NCI-H2107 treated with DMSO at 0.1 percent for 48 hours (cell line): ENCODE data around the gene TUBB2B.

Source experiments
- DNase-seq: peaks from one replicate; lab custom pipeline; 2025; ENCODE audit not compliant: unreplicated experiment; lab: John Stamatoyannopoulos, UW

Gene TUBB2B

DNA sequence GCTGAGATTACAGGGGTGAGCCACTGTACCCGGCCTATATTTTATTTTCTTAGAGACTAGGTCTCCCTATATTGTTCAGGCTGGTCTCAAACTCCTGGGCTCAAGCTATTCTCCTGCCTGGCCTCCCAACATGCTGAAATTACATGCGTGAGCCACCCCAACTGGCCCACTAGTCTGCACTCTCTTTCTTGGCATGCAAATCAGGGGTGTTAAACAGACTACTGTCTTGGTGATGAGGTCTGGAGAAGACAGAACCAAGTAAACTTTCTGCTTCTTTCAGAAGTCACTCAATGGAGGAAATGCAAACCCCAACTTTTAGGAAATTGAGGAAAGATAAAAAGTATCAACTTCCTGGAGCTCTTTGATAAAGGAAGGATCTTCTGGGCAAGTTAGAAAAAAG lies 8.0 kb upstream of the TUBB2B start:
- DNase-seq, result no peak

DNA sequence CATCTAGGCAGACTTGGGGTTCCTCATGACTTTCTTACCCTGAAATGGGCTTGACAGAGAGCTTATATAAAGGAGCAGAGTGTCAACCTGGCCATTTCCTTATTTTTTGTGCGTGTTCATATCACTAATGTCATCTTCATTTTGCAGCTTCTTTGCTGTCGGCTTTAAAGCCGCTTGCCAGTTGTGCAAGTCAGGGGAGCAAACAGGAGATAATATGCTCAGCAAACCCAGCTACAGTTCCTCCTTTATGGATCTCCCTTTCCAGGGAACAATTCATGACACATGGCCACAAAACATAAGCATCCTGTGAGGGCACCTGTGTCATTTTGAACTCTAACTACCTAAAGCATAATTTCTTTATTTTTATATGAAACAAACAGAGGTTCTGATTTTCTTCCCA lies 6.5 kb upstream of the TUBB2B start:
- DNase-seq, result no peak

DNA sequence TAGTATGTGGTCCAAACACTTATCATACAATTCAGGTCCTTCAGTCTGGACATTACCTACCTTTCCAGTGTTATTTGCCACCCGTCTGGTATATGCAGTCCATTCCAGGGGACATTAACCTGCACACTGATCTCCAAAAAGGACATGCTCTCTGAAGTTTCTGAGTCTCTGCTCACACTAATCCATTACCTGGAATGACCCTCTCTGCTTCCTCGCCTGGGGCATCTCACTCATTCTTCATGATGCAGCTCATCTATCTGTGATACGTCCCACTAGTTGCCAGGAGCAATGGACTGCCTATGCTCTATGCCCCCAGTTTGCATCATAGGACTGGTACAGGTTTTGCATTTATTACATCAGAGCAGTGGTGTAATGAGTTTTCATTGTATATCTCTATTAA lies 5.9 kb upstream of the TUBB2B start:
- no peak for DNase-seq

DNA sequence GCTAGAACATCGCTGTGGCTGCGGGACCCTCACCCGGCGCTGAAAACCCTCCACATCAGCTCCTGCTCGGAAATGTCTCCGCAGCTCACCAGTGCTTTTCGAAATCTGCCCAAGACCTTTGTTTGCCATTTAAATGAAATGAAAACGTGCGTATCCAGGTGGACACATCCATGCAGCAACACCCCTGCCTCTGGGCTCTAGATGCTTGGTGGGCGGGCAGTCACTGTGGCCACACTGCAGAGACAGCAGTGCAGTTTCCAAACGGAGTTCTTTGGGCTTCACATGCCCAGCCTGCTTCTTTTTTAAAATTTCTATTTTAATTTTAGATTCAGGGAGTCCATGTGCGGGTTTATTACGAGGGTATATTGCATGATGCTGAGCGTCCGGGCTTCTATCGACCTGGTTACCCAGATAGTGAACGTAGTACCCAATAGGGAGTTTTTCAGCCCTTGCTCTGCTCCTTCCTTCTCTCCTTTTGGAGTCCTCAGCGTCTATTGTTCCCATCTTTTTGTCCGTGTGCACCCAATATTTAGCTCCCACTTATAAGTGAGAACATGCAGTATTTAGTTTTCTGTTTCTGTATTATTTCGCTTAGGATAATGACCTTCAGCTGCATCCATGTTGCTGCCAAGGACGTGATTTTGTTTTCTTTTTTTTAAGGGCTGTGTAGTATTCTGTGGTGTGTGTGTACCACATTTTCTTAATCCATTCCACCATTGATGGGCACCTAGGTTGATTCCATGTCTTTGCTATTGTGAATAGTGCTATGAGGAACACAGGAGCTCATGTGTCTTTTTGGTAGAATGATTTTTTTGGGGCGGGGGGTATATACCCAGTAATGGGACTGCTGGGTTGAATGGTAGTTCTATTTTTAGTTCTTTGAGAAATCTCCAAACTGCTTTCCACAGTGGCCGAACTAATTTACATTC lies 4.8 kb upstream of the TUBB2B start:
- DNase-seq, result no peak

DNA sequence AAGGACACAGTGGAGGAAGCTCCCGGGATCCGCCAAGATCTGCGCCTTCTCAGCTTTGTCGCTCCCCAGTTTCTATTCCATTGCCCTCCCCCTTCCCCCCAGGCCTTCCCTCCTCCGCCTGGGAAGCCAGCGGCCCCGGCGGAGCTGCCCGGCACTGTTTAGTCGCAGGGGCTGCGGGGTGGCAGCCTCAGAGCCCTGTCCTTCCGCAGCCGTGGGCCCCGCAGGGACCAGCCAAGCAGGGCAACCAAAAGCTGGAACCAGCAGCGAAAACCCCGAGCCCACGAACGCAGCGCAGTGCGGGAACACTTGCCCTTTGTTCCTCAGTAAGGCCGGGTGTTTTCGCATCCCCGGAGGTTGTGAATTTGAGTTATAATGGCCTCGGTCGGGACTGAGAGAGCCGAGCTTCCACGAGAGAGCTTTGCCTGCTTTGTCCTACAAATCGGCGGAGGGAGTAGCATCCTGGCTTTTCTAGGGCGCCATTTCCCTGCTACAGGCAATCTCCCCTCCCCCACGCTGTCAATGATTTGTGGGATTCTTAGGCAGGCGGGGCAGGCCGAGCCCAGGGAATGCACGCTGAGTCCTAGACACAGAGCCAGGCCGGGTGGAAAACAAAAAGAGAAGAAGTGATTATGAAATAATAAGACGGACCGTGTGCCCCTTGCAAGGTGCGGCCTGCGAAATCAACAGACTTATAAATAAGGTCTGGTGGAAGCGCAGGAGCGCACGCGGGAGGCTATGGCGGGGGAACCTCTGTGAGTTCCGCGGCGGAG lies 4.0 kb upstream of the TUBB2B start:
- peak; percentile 86 for DNase-seq

DNA sequence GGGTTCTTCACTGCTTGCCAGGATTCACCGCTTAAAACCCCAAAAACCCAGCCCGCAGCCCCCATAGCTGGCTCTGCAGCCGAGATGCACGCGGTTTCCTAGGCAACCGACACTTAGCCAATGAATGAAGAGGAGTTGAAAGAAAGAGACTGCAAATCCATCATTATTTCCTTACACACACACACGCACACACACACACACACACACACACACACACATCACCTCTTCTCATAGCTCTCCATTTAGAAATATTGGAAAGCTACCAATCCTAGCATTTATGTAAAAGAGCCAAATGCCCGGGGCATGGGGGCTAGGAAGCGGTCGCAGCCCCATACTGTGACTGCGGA lies 3.4 kb upstream of the TUBB2B start:
- peak; percentile 74 for DNase-seq

DNA sequence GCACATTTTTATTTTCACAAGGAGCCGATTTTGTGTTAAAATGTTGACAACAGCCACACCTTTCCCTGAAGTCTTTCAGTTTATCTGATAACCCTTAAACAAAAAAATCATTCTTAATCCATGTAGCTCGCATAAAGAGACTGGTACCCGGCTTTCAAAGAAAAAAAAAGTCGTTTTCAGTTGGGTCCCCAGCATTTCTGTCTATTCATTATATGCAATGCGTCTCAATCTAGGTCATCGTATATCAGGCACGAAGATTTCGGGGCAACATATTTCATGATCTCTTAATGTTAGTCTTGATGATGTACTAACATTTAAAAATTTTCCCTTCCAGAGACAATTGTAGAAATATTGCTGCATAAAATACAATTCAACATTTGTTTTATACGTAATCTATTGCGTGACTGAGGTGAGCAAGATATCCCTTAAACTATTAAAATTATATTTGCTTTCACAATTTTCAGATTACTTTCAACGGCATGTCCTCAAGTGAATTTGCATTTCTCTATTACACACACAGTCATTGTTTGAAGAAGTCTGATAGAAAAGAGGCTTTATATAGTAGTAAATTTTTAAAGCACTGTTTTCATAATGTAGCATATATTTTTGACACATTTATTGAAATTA lies 2.9 kb upstream of the TUBB2B start:
- no peak for DNase-seq

DNA sequence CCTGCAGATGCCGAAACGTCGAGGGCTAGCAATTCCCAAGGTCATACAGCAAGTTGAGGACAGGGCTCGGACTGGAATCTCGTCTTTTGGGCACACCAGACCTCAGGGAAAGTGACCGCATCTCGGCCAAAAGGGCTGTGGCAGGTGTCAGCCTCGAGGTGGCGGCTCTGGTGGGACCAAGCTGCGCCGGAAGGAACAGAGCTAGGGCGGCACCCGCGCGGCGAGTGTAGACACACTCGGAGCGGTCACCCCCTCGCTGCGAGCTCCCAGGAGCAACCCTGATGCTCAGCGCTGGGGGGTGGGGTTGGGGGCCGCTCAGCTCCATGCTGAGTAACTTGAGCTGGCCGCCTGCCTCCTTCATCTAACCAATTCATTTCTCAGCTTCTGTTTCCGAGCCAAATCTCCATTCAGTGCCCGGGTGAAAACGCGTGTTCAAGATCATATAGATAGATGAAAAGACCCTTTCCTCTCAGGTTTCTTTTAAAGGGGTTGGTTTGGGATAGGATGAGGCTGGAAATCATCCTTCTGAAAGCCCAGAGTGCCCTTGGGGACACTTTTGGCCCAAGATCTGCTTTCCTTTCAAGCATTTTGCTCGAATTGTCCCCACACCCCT lies 2.2 kb upstream of the TUBB2B start:
- peak; percentile 52 for DNase-seq

DNA sequence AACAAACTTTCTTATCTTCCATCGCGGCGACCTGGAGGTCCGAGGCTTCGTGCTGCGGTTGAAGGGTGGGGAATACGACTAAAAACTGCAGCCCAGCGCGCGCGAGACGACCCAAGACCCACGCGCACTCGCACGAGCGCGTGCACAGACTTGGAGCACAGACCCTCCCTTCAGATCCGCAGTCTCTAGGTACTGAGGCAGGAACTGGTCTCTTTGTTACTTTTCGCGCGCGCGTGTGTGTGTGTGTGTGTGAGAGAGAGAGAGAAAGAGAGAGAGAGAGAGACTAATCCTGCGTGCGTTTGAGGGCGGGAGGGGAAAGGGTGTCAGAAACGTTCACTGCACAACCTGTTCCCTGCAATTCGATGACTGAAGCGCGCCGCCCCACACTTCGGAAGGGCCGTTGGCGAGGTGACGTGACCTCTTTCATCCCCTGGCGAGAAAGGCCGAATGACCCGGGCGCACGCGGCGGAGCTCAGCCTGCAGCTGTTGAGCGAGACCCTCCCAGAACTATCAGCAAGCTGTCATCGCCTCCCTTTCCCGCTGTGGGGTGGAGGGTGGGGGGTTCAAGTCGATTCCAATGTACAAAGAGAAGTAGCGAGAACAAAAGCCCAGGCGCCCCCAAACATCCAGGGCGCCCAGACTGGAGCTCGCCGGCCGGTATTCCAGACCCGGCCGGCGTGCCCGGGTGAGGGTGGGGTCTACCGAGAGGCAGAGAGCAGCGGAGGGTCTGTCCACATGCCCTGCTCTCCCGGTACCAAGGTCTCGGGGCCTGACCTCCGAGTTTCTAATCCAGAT lies 1.5 kb upstream of the TUBB2B start:
- peak; percentile 53 for DNase-seq

DNA sequence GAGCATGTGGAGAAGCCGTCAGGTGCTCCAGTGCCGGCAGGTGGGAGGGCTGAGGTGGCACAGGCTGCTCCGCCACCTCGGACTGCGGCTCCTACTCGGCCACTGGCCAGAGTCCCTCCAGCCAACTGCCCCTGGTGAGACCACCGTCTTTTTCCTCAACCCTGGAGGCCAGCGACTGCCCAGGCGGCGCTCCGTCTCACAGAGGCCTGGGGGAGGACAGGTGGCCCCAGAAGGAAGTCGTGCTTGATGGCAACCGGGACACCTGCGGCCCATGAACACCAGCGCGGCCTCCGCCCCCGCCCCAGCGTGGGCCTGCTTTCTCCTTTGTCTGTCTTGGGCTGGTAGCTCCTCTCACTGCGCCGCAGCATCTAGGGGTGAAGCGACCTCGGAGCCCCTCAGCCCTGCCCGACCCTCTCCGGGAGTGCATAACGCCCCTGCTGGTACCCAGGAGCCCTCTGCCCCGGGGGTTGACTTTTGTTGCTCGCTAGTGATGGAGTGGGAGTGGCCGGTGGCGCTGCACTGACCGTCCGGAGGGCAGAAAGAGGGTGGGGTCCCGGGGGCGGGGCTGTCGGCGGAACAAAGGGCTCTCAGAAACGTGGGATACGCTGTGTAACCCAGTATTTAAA lies 706 bp upstream of the TUBB2B start:
- peak; percentile 65 for DNase-seq

DNA sequence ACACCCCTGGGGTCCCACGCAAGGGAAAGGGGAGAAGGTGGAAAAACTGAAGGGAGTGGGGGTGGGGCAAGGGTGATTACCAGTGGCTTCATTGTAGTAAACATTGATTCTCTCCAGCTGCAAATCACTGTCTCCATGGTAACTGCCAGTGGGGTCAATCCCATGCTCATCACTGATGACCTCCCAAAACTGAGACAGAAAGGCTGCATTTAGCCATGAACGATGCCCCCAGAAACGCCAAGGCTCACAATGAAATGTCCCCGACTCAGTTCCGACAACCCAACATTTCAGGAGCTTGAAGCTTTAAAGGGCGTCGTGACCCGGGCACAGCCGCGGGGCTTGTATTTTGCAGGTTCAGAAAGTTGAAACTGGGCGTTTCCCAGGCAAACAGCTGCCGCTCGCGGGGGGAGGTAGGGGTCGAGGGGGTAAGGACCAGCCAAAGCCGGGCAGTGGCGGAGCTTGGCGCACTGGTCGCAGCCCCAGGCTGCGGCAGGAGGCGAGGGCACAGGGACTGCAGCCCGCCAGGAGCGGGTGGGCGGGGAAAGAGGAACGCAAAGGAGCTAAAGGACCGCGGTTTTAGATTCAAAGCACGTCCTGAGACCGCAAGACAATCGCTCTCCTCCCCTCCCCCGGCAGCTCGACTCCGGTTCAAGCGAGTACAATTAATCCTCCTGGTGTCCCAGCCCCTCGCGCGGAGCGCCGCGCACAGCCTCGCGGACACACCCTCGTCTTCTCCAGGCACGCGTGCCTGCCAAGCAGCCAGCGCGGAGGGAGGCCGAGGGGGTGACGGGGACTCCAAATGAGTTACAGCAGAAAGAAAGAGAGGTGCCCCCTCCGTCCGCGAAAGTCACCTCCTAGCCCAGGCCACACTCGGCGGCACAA lies 731 bp downstream of the TUBB2B start:
- DNase-seq, result no peak

DNA sequence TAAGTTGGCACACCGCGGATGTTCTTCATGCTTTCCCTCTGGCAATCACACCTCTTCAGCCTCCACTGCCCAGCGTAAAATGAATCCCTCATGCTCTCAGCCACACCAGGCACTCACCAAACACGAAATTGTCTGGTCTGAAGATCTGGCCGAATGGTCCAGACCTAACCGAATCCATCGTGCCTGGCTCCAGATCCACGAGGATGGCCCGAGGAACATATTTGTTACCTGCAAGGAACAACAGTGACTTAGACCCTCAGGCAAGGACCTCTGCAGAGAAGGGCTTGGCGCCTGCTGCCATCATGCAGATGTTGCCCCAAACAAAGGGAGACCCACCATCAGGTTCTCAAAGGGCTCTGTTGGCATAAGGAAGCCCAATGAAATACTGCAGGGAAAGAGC lies 1.4 kb downstream of the TUBB2B start:
- DNase-seq, result no peak

DNA sequence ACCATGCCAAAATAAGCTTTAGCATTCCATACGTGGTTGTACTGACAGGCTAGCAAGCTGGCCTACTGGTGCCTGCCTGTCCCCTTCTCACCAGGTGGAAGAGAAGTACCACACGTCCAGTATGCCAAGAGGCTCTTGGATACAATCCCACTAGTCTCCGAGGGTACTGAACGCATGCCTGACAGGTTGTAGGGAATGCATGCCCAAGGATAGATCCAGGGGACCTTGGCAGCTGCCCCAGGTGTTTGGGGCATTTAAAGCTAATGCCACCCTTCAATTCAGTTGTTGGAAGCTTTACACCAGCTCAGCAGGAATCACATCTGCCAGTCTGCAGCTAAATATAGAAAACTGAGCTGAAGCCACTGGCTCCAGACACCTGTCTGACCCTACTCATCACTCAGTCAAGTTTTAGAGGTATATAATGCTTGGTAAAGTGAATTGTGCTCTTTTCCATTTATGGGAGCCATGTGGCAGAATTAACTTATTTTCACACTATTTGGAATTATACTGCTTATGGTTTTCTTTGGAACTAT lies 4.9 kb downstream of the TUBB2B start:
- peak; percentile 56 for DNase-seq

DNA sequence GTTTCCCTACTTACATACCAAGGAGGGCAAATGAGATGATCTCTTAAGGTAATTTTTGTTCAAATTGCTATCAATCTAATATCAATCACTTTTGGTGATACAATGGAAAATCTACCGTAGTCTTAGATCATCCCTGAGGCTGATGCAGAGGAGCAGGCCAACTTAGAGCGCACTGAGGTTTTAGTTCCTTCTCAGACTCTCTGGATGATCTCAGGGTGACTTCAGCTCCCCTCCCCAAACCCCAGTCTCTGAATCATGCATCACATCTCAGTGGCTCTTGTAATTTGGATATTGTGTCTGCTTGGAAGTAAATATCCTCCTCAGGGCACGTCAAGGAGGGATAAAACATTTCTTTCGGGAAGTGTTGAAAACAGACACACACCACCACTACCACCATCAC lies 5.9 kb downstream of the TUBB2B start:
- no peak for DNase-seq

DNA sequence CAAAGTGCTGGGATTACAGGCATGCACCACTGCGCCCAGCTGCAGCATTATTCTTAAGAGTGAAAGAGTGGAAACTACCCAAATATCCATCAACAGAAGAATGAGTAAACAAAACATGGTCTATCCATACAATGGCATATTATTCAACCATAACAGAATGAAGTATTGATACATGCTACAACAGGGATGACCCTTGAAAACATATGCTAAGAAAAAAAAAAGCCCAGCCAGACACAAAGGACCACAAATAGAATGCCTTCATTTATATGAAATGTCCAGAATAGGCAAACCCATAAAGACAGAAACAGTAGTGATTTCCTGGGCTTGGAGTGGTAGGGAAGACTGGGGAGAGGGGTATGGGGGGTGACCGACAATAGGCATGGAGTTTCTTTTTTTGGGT lies 7.1 kb downstream of the TUBB2B start:
- no peak for DNase-seq

DNA sequence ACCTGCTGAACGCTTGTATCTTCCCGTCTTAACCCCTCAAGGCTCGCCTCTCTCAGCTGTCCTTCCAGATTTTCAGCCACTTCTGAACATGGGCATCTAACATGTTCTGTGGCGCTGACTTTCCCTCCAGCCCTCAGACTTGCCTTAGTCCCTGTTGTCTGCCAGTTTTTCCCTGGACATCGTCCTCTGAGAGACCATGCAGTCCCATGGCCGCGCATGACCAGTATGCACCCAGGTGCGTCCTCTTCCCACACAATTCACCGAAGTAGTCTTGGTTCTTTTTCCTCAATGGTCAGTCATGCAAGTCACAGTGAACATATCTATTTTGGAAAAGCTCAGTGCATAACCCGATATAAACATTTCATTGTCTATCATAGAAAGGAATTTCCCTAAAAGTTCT lies 9.2 kb downstream of the TUBB2B start:
- no peak for DNase-seq

DNA sequence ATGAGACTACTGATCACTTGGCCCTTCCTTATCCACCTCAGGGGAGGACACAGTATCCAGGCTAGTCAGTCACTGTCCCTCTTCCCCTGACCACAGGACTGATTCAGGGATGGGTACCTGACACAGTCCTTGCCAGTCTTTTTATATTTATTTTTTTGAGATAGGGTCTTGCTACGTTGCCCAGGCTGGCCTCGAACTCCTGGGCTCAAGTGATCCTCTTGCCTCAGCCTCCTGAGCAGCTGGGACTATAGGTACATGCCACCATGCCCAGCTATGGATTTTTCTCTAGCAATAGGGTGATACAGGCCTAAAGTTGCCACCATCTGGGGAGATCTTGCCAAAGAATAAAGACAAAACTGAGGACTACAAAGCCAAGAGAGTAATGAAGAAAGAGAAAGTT lies 10.2 kb downstream of the TUBB2B start:
- no peak for DNase-seq

DNA sequence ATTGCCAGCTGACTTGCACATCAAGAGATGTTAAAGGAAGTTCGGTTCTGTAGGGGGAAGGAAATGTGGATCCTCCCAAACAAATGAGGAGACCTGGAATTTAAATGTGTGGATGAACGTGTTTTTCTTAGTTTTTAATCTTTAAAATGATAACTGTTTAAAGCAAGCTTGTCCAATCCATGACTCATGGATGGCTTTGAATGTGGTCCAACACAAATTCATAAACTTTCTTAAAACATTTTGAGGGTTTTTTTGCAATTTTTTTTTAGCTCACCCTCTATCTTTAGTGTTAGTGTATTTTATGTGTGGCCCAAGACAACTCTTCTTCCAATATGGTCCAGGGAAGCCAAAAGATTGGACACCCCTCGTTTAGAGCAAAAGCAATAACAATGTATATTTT lies 12.6 kb downstream of the TUBB2B start:
- no peak for DNase-seq

DNA sequence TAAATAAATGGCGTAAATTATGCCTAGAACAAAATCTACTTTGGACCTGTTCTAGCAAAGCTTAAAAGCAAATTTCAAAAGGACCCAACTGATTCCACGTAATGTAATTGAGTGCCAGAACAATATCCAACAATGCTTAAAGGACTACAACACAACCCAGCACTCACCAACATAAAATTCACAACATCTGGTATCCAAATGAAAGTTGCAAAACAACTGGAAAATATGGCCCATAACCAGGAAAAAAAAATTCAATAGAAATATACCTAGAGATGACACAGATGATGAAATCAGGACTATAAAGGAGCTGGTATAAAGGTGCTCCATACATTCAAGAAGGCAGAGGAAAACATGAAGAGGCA lies 14.1 kb downstream of the TUBB2B start:
- DNase-seq, result no peak
